CD4-positive, alpha-beta T cell treated with Interleukin-21 for 1 hour (primary cell): ENCODE results near the gene C2orf80.
"Not testable (repeated sequence)": the region's sequence is repeated elsewhere in the genome, so short reads cannot be mapped to it uniquely, and the experiment has no call there.

ENCODE experiments used
- DNase-seq: peaks from one replicate; pipeline ENCODE4 v3.0.0-alpha.2; 2020

The C2orf80 gene

GRCh38 chr2:208130712-208131110 lies 59.1 kb downstream of the C2orf80 start:
- no peak for DNase-seq

- DNase-seq, result no peak
Observed at GRCh38 chr2:208129744-208130711, 59.8 kb downstream of the C2orf80 start, which contains the start of gene CRYGC. CRYGC (minus strand) TSS chr2:208129828; CDS start chr2:208129792, 36 bp downstream.

GRCh38 chr2:208128136-208128535 lies 61.7 kb downstream of the C2orf80 start:
- no peak for DNase-seq

- DNase-seq, result no peak
Observed at GRCh38 chr2:208127090-208127489, 62.7 kb downstream of the C2orf80 start.

- no peak for DNase-seq
Observed at GRCh38 chr2:208125251-208125650, 64.6 kb downstream of the C2orf80 start.

- not testable (repeated sequence) for DNase-seq
Observed at GRCh38 chr2:208124013-208124715, 65.7 kb downstream of the C2orf80 start, which contains the start of gene CRYGD. CRYGD (minus strand) TSS chr2:208124524; CDS start chr2:208124473, 51 bp downstream.

- DNase-seq, result no peak
Observed at GRCh38 chr2:208122248-208122647, 67.6 kb downstream of the C2orf80 start.

GRCh38 chr2:208118918-208119317 lies 70.9 kb downstream of the C2orf80 start:
- DNase-seq, result no peak

GRCh38 chr2:208117390-208117789 lies 72.4 kb downstream of the C2orf80 start:
- not testable (repeated sequence) for DNase-seq
